HFFc6 (cell line): Measurements from ENCODE around the gene SNAPC1. TPM values are rescaled to one million over a fixed set of nuclear protein-coding genes. Genes with fewer than 3 reads are reported as not detected.

Experiments
- DNase-seq: peaks from one replicate; pipeline ENCODE4 v3.0.0-alpha.2; 2018
- H3K27ac Mint-ChIP-seq: 2 replicates; pipeline ENCODE4 v1.8.0; 2020; ENCODE audit warnings: mild to moderate bottlenecking, mixed read lengths
- H3K27me3 Mint-ChIP-seq: 2 replicates; pipeline ENCODE4 v1.8.0; 2021; ENCODE audit warnings: mild to moderate bottlenecking, moderate library complexity, mixed read lengths; ENCODE audit not compliant: insufficient read depth
- H3K36me3 Mint-ChIP-seq: 2 replicates; pipeline ENCODE4 v1.8.0; 2021; ENCODE audit warnings: low read depth, mixed read lengths
- H3K4me1 Mint-ChIP-seq: 2 replicates; pipeline ENCODE4 v1.8.0; 2020; ENCODE audit warnings: low read depth, mixed read lengths
- H3K4me3 Mint-ChIP-seq: 2 replicates; pipeline ENCODE4 v1.8.0; 2020; ENCODE audit warnings: mild to moderate bottlenecking, moderate library complexity, mixed read lengths
- H3K9me3 Mint-ChIP-seq: 2 replicates; pipeline ENCODE4 v1.8.0; 2020; ENCODE audit warnings: mild to moderate bottlenecking, mixed read lengths
- CTCF ChIP-seq: fragments of 200-600 bp; sonication (generic); IDR thresholded peaks from 2 replicates; pipeline ENCODE4 v1.5.0; 2021; ENCODE audit warnings: antibody characterized with exemption, mild to moderate bottlenecking
- total RNA-seq, 6 experiments: library from RNA; stranded (reverse); fragmentation: NEBNext Ultra II Directional; extraction: Animal tissue kit (Norgen Biotek cat#: 25700); gene quantifications; 2 replicates in 1 of 6; 3 replicates in 5 of 6; pipeline ENCODE4 v1.2.3, GENCODE V29; 2021

Gene SNAPC1
- total RNA-seq, 6 experiments from 2014 or later: 12.1 to 15.8 (median 14.6) TPM

- Mint-ChIP-seq H3K27ac (no peak overlapping the region), H3K9me3 (no peaks in the 10 kb centered on the region), H3K27me3 (peaks cover 2% of the 10 kb centered on the region; the same call in 1 of the 2 replicates), H3K4me3 (no peak overlapping the region), H3K4me1 (no peaks in the 10 kb centered on the region), H3K36me3 (peaks cover 28% of the 10 kb centered on the region)
- no peak for DNase-seq
- TF ChIP-seq CTCF: no peak
Measured at GRCh38 chr14:61780125-61780524, 17.9 kb downstream of the SNAPC1 start.

- no peak for TF ChIP-seq CTCF
- Mint-ChIP-seq H3K36me3 (peaks cover 12% of the 10 kb centered on the region; the same call in 1 of the 2 replicates), H3K9me3 (no peaks in the 10 kb centered on the region), H3K4me1 (peaks cover 16% of the 10 kb centered on the region; the same call in 1 of the 2 replicates), H3K27me3 (no peaks in the 10 kb centered on the region), H3K27ac (no peak overlapping the region), H3K4me3 (no peak overlapping the region)
- DNase-seq: no peak
Measured at GRCh38 chr14:61797309-61797708, 35.1 kb downstream of the SNAPC1 start.

GRCh38 chr14:61802010-61802568 is 39.9 kb downstream of the SNAPC1 start:
- no peak overlapping the region for H3K4me3 Mint-ChIP-seq
- no peak for TF ChIP-seq CTCF
- H3K36me3 Mint-ChIP-seq: no peaks in the 10 kb centered on the region
- DNase-seq: no peak
- peaks cover 21% of the 10 kb centered on the region; the same call in 1 of the 2 replicates for H3K4me1 Mint-ChIP-seq
- no peaks in the 10 kb centered on the region for H3K9me3 Mint-ChIP-seq
- H3K27ac Mint-ChIP-seq: no peak overlapping the region
- H3K27me3 Mint-ChIP-seq: no peaks in the 10 kb centered on the region

GRCh38 chr14:61803755-61804154 is 41.5 kb downstream of the SNAPC1 start:
- Mint-ChIP-seq H3K4me3 (no peak overlapping the region), H3K36me3 (no peaks in the 10 kb centered on the region), H3K9me3 (no peaks in the 10 kb centered on the region)

GRCh38 chr14:61805451-61805850 is 43.2 kb downstream of the SNAPC1 start:
- H3K9me3 Mint-ChIP-seq: no peaks in the 10 kb centered on the region
- H3K4me3 Mint-ChIP-seq: no peak overlapping the region
- peaks cover 15% of the 10 kb centered on the region for H3K27me3 Mint-ChIP-seq
- TF ChIP-seq CTCF: no peak
- H3K27ac Mint-ChIP-seq: no peak overlapping the region
- H3K36me3 Mint-ChIP-seq: no peaks in the 10 kb centered on the region
- peaks cover 5% of the 10 kb centered on the region; the same call in 1 of the 2 replicates for H3K4me1 Mint-ChIP-seq
- no peak for DNase-seq

More at GRCh38 chr14:61803755-61804154, 41.5 kb downstream of the SNAPC1 start:
- no peak for DNase-seq
- no peak for TF ChIP-seq CTCF
- H3K27ac Mint-ChIP-seq: no peak overlapping the region
- H3K27me3 Mint-ChIP-seq: peaks cover 5% of the 10 kb centered on the region
- peaks cover 7% of the 10 kb centered on the region; the same call in 1 of the 2 replicates for H3K4me1 Mint-ChIP-seq
